ENCODE measurements around the gene UBQLN4. TPM values are rescaled to one million over a fixed set of nuclear protein-coding genes. Genes with fewer than 3 reads are reported as not detected.
A peak's percentile ranks its signal among the peaks of the same experiment; 100 is the strongest.

Gene UBQLN4
- polyA plus RNA-seq, 3 donors: 2.3 to 15.9 (median 2.9) TPM

- no peak within 1 kb of the TSS for H3K4me3 Mint-ChIP-seq
- Histone ChIP-seq H3K27me3 (ENCODE audit: control insufficient read depth in 2 of 2, insufficient read depth in 2 of 2, low read length in 2 of 2) (no peaks in the 10 kb centered on the region), H3K4me2 (replicated peaks; ENCODE audit: extremely low read depth, low read length, poor library complexity, severe bottlenecking) (no peak within 1 kb of the TSS), H4K20me1 (ENCODE audit: insufficient read depth, low read length) (peaks cover 6% of the 10 kb centered on the region), H2AFZ (ENCODE audit: insufficient read depth, low read depth, low read length, poor library complexity, severe bottlenecking) (no peak within 1 kb of the TSS), H3K36me3 (replicated peaks in 1 of 2; ENCODE audit: control insufficient read depth in 1 of 2, insufficient read depth in 2 of 2, low read length in 2 of 2) (peaks cover 14 to 15% of the 10 kb centered on the region in 2 donors), H3K27ac (ENCODE audit: low read depth in 1 of 2, low read length in 2 of 2) (no peak within 1 kb of the TSS), H3K9ac (ENCODE audit: insufficient read depth, low read length, poor library complexity, severe bottlenecking) (no peak within 1 kb of the TSS), H3K79me2 (ENCODE audit: insufficient read depth, low read length) (peaks cover 7% of the 10 kb centered on the region), H3K4me1 (ENCODE audit: control insufficient read depth in 1 of 2, insufficient read depth in 2 of 2, low read length in 2 of 2) (peaks cover 5% of the 10 kb centered on the region in 2 donors), H3K4me3 (replicated peaks in 1 of 3; ENCODE audit: low read depth in 2 of 3, low read length in 3 of 3) (no peak within 1 kb of the TSS), H3K9me3 (replicated peaks in 1 of 2; ENCODE audit: control insufficient read depth in 1 of 2, insufficient read depth in 1 of 2, low read length in 2 of 2) (no peaks in the 10 kb centered on the region)
- intact Hi-C loops (cut with micrococcal nuclease): loop anchor here in 1 of 2 donors (10.0 kb wide), 1 partner anchor 56 kb away; no protein-coding TSS in a partner anchor
- H3K36me3 Mint-ChIP-seq: peaks cover 20 to 26% of the 10 kb centered on the region in 2 donors
- peaks cover 0 to 2% (median 0%) of the 10 kb centered on the region in 7 donors for H3K9me3 Mint-ChIP-seq
- TF ChIP-seq, protein P1, sequence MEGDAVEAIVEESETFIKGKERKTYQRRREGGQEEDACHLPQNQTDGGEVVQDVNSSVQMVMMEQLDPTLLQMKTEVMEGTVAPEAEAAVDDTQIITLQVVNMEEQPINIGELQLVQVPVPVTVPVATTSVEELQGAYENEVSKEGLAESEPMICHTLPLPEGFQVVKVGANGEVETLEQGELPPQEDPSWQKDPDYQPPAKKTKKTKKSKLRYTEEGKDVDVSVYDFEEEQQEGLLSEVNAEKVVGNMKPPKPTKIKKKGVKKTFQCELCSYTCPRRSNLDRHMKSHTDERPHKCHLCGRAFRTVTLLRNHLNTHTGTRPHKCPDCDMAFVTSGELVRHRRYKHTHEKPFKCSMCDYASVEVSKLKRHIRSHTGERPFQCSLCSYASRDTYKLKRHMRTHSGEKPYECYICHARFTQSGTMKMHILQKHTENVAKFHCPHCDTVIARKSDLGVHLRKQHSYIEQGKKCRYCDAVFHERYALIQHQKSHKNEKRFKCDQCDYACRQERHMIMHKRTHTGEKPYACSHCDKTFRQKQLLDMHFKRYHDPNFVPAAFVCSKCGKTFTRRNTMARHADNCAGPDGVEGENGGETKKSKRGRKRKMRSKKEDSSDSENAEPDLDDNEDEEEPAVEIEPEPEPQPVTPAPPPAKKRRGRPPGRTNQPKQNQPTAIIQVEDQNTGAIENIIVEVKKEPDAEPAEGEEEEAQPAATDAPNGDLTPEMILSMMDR (IDR thresholded peaks at IDR 0.05): no peak
- no peak for DNase-seq
- H3K27me3 Mint-ChIP-seq (ENCODE audit: low read depth in 3 of 3): peaks cover 0 to 3% (median 3%) of the 10 kb centered on the region in 3 donors
- H3K27ac Mint-ChIP-seq: peak within 1 kb of the TSS in 1 of 7 donors; percentile 41
- H3K4me1 Mint-ChIP-seq: peaks cover 9% of the 10 kb centered on the region
- WGBS (ENCODE audit: insufficient coverage): 93% methylated on average over 7 of the region's 11 CpGs
Observed at GRCh38 chr1:156060937-156061636, 7.5 kb upstream of the UBQLN4 start, which contains the start of gene RAB25. Gene RAB25 (plus strand): TSS chr1:156061160. CDS start chr1:156061401, 241 bp downstream.

DNA sequence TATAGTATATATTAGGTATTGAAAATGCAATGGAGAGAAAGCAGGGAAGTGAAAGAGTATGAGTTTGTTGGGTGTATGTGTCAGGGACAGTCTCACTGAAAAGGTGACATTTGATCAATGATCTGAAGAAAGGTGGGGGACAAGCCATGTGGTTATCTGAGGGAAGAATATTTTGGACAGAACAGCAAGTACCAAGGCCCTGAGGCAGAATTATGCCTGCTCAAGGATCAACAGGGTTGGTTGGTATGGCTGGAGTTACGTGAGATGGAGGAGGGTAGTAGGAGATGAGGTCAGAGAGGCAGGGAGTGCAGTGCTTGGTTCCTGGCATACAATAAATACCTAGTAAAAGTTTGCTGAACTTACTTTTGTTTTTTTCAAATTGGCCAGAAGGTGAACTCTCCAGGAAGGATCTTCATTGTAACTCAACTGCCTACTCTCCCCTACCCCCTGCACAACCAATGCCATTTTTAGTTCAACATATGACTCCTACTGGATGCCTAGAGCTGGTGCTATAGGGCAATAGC is 2.8 kb upstream of the UBQLN4 start:
- intact Hi-C loops (cut with micrococcal nuclease): loop anchor here in 1 of 2 donors (5.0 kb wide), 1 partner anchor 34 kb away; the partner anchor contains the start of gene SSR2
- 100% methylated on average over 1 of the region's 1 CpG for WGBS (ENCODE audit: insufficient coverage)
- H3K4me3 Mint-ChIP-seq: no peak overlapping the region

More for the DNA sequence above, 2.8 kb upstream of the UBQLN4 start:
- peaks cover 0 to 2% (median 0%) of the 10 kb centered on the region in 7 donors for H3K9me3 Mint-ChIP-seq
- H3K4me1 Mint-ChIP-seq: peaks cover 25% of the 10 kb centered on the region
- Histone ChIP-seq H3K27me3 (ENCODE audit: control insufficient read depth in 2 of 2, insufficient read depth in 2 of 2, low read length in 2 of 2) (no peaks in the 10 kb centered on the region), H3K4me3 (replicated peaks in 1 of 3; ENCODE audit: low read depth in 2 of 3, low read length in 3 of 3) (no peak overlapping the region), H4K20me1 (ENCODE audit: insufficient read depth, low read length) (peaks cover 6% of the 10 kb centered on the region), H3K4me1 (ENCODE audit: control insufficient read depth in 1 of 2, insufficient read depth in 2 of 2, low read length in 2 of 2) (peaks cover 23 to 38% of the 10 kb centered on the region in 2 donors), H3K36me3 (replicated peaks in 1 of 2; ENCODE audit: control insufficient read depth in 1 of 2, insufficient read depth in 2 of 2, low read length in 2 of 2) (peaks cover 14 to 15% of the 10 kb centered on the region in 2 donors), H3K79me2 (ENCODE audit: insufficient read depth, low read length) (peaks cover 19% of the 10 kb centered on the region), H2AFZ (ENCODE audit: insufficient read depth, low read depth, low read length, poor library complexity, severe bottlenecking) (no peak overlapping the region), H3K4me2 (replicated peaks; ENCODE audit: extremely low read depth, low read length, poor library complexity, severe bottlenecking) (peak overlapping the region; percentile 100), H3K9me3 (replicated peaks in 1 of 2; ENCODE audit: control insufficient read depth in 1 of 2, insufficient read depth in 1 of 2, low read length in 2 of 2) (no peaks in the 10 kb centered on the region), H3K27ac (ENCODE audit: low read depth in 1 of 2, low read length in 2 of 2) (no peak overlapping the region), H3K9ac (ENCODE audit: insufficient read depth, low read length, poor library complexity, severe bottlenecking) (no peak overlapping the region)
- DNase-seq: no peak
- peaks cover 22 to 26% of the 10 kb centered on the region in 2 donors for H3K36me3 Mint-ChIP-seq
- TF ChIP-seq, protein P1 (IDR thresholded peaks at IDR 0.05): no peak
- peak overlapping the region in 3 of 7 donors; percentile 23 to 84 (median 38) for H3K27ac Mint-ChIP-seq
- no peaks in the 10 kb centered on the region for H3K27me3 Mint-ChIP-seq (ENCODE audit: low read depth in 3 of 3)
